Upper lobe of right lung (tissue), 1 donor: ENCODE results near the gene LCTL. TPM values are rescaled to one million over a fixed set of nuclear protein-coding genes. Genes with fewer than 3 reads are reported as not detected.

Experiments used
- ATAC-seq: fragments of 200-7000 bp; cut with Tn5 transposase; one replicate; pipeline ENCODE4 v1.9.1; 2020; ENCODE audit warnings: mild to moderate bottlenecking, moderate library complexity
- DNase-seq: peaks from one replicate; pipeline ENCODE4 v3.0.0-alpha.2; 2020
- H3K27ac ChIP-seq: fragments of 200-600 bp; one replicate; pipeline ENCODE4 v1.8.0; 2022
- H3K27me3 ChIP-seq: fragments of 200-600 bp; one replicate; pipeline ENCODE4 v1.8.0; 2022; ENCODE audit warnings: mild to moderate bottlenecking
- H3K36me3 ChIP-seq: fragments of 200-600 bp; one replicate; pipeline ENCODE4 v1.8.0; 2022
- H3K4me1 ChIP-seq: fragments of 200-600 bp; one replicate; pipeline ENCODE4 v1.8.0; 2022
- H3K4me3 ChIP-seq: fragments of 200-600 bp; one replicate; pipeline ENCODE4 v1.8.0; 2022; ENCODE audit warnings: mild to moderate bottlenecking
- H3K9me3 ChIP-seq: fragments of 200-600 bp; one replicate; pipeline ENCODE4 v1.8.0; 2022
- intact Hi-C: fragments of 100-400 bp; cut with DNase I; formaldehyde crosslinking; loops from one replicate; pipeline ENCODE4 v1.11.0; 2022
- total RNA-seq: library from RNA; stranded (reverse); fragmentation: NEBNext Ultra II Directional; extraction: Animal tissue kit (Norgen Biotek cat#: 25700); gene quantifications from one replicate; pipeline ENCODE4 v1.2.1, GENCODE V29; 2021
- TF ChIP-seq, protein P1 (sequence below): fragments of 200-600 bp; IDR thresholded peaks from one replicate; pipeline ENCODE4 v1.8.0; 2022; ENCODE audit warnings: antibody characterized with exemption
- donor health status: DM: no; HTN: yes; CAD: no; lungs with severe emphysema.

LCTL gene
- total RNA-seq, 1 donor from 2014 or later = not detected

GRCh38 chr15:66514586-66514985, 51.2 kb downstream of the LCTL start:
- Histone ChIP-seq H3K4me3 (no peak overlapping the region), H3K9me3 (no peaks in the 10 kb centered on the region), H3K27me3 (no peaks in the 10 kb centered on the region), H3K27ac (no peak overlapping the region), H3K36me3 (no peaks in the 10 kb centered on the region), H3K4me1 (no peaks in the 10 kb centered on the region)
- intact Hi-C loops = no loop called here
- TF ChIP-seq, protein P1, sequence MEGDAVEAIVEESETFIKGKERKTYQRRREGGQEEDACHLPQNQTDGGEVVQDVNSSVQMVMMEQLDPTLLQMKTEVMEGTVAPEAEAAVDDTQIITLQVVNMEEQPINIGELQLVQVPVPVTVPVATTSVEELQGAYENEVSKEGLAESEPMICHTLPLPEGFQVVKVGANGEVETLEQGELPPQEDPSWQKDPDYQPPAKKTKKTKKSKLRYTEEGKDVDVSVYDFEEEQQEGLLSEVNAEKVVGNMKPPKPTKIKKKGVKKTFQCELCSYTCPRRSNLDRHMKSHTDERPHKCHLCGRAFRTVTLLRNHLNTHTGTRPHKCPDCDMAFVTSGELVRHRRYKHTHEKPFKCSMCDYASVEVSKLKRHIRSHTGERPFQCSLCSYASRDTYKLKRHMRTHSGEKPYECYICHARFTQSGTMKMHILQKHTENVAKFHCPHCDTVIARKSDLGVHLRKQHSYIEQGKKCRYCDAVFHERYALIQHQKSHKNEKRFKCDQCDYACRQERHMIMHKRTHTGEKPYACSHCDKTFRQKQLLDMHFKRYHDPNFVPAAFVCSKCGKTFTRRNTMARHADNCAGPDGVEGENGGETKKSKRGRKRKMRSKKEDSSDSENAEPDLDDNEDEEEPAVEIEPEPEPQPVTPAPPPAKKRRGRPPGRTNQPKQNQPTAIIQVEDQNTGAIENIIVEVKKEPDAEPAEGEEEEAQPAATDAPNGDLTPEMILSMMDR = no peak
- DNase-seq = no peak
- no peak for ATAC-seq

DNA sequence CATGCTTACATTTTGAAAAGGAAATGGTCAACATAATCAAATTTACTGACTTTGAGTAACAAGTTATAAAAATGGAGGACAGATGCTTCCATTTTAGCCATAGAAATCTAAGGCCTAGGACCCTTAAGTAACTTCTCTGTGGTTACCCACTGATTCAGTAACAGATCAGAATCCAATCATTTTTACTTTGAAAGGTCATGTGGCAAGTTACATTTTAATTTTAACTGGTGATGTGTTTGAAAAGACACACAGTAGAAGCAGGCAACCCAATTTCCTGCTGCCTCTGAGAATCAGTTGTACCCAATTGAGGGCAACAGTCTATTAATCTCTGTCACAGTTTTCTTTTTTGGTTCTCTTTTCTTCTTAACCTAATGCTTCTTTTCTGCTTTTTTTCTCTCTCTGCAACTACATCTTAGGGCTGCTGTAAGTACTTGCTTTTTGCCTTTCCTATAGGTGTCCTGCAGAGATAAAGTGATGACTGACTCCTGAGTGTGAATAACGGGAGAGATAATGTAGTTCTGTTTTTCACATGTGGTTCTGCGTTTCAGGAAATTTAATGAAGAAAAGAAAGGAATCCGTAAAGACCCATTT, 57.4 kb downstream of the LCTL start:
- ATAC-seq = no peak
- Histone ChIP-seq H3K9me3 (no peaks in the 10 kb centered on the region), H3K36me3 (peaks cover under 1% of the 10 kb centered on the region), H3K4me1 (peaks cover 14% of the 10 kb centered on the region), H3K27ac (no peak overlapping the region), H3K27me3 (no peaks in the 10 kb centered on the region), H3K4me3 (no peak overlapping the region)
- intact Hi-C loops = no loop called here
- DNase-seq = no peak
- TF ChIP-seq, protein P1 = no peak

- intact Hi-C loops = no loop called here
- ATAC-seq (no peak), DNase-seq (no peak)
- Histone ChIP-seq H3K36me3 (peaks cover 26% of the 10 kb centered on the region), H3K4me1 (peaks cover 33% of the 10 kb centered on the region), H3K27ac (peak overlapping the region; percentile 97), H3K4me3 (peak overlapping the region; percentile 92), H3K27me3 (no peaks in the 10 kb centered on the region), H3K9me3 (no peaks in the 10 kb centered on the region)
- TF ChIP-seq, protein P1 = no peak
These were observed 60.0 kb downstream of the LCTL start for GRCh38 chr15:66505818-66506217.

DNA sequence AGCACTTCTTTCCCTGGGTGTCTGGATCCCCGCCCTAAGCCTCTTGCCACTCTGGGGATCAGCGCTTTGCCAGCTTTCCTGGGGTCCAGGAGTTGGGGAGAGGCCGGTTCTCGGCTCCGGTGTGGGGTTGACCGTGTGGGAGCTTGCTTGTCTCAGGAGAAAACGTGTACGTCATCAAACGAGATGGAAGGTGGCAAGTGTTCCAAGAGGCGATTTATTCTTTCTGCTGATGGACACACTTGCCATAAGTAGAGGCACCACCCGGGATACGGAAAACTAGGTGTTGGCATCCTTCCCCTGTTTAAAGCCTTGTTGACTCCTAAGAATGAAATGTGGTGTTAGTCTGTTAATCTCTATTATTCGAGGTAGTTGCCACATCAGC, 60.4 kb downstream of the LCTL start:
- intact Hi-C loops = no loop called here
- H3K9me3 ChIP-seq = no peaks in the 10 kb centered on the region
- H3K4me1 ChIP-seq = peaks cover 33% of the 10 kb centered on the region
- H3K27ac ChIP-seq = peak overlapping the region; percentile 97
- TF ChIP-seq, protein P1 = no peak
- no peak for DNase-seq
- peak overlapping the region; percentile 92 for H3K4me3 ChIP-seq
- ATAC-seq = no peak
- H3K36me3 ChIP-seq = peaks cover 30% of the 10 kb centered on the region
- no peaks in the 10 kb centered on the region for H3K27me3 ChIP-seq

GRCh38 chr15:66504563-66505429, 61.0 kb downstream of the LCTL start, which contains the start of the genes RPL4 and ZWILCH:
TSS of gene RPL4 (minus strand) at chr15:66504855. CDS start at chr15:66504790, 65 bp downstream.
TSS of gene ZWILCH (plus strand) at chr15:66505326. CDS start at chr15:66505339, 13 bp downstream.
- H3K36me3 ChIP-seq = peaks cover 36% of the 10 kb centered on the region
- TF ChIP-seq, protein P1 = no peak
- no peaks in the 10 kb centered on the region for H3K9me3 ChIP-seq
- H3K4me3 ChIP-seq = peak within 1 kb of the TSS; percentile 92
- DNase-seq (peak; percentile 89), ATAC-seq (peak; percentile 95)
- peaks cover 33% of the 10 kb centered on the region for H3K4me1 ChIP-seq
- H3K27me3 ChIP-seq = no peaks in the 10 kb centered on the region
- intact Hi-C loops = no loop called here
- peak within 1 kb of the TSS; percentile 97 for H3K27ac ChIP-seq
